Fibroblast of lung (primary cell): ENCODE results near the gene DLGAP4. TPM values are rescaled to one million over a fixed set of nuclear protein-coding genes. Genes with fewer than 3 reads are reported as not detected.

Source experiments
- DNase-seq, 2 donors: peaks; one replicate each; pipeline versions ENCODE4 v3.0.0 to v3.0.0-alpha.2; 2010; ENCODE audit warnings: low read depth in 2 of 2
- H2AFZ ChIP-seq: 2 replicates; pipeline ENCODE4 v1.5.1; 2012; ENCODE audit warnings: low read length, control low read depth, inconsistent platforms
- H3K27ac ChIP-seq: 2 replicates; pipeline ENCODE4 v1.5.1; 2011; ENCODE audit warnings: low read length, control low read depth; ENCODE audit not compliant: insufficient read depth
- H3K27me3 ChIP-seq: 2 replicates; pipeline ENCODE4 v1.5.1; 2011; ENCODE audit warnings: mild to moderate bottlenecking, low read length; ENCODE audit not compliant: control insufficient read depth, insufficient read depth
- H3K36me3 ChIP-seq: 2 replicates; pipeline ENCODE4 v1.5.1; 2011; ENCODE audit warnings: low read length; ENCODE audit not compliant: control insufficient read depth, insufficient read depth
- H3K4me1 ChIP-seq: 2 replicates; pipeline ENCODE4 v1.5.1; 2011; ENCODE audit warnings: low read length; ENCODE audit not compliant: control insufficient read depth, insufficient read depth; ENCODE audit errors: extremely low read depth
- H3K4me2 ChIP-seq: 2 replicates; pipeline ENCODE4 v1.5.1; 2011; ENCODE audit warnings: low read length, control low read depth; ENCODE audit not compliant: insufficient read depth; ENCODE audit errors: extremely low read depth
- H3K4me3 ChIP-seq, 4 experiments: fragments of 200-600 bp in 1 of 4; sonication (generic) in 1 of 4; replicated peaks in 1 of 4; 2 replicates each; pipeline ENCODE4 v1.5.1; 2011 to 2016; ENCODE audit warnings: low read length in 4 of 4, low read depth in 3 of 4, mild to moderate bottlenecking in 3 of 4, control low read depth in 2 of 4, inconsistent platforms in 1 of 4, mixed read lengths in 1 of 4; ENCODE audit not compliant: insufficient read depth in 1 of 4; ENCODE audit errors: control extremely low read depth in 1 of 4
- H3K79me2 ChIP-seq: 2 replicates; pipeline ENCODE4 v1.5.1; 2012; ENCODE audit warnings: mild to moderate bottlenecking, low read length, inconsistent platforms; ENCODE audit not compliant: control insufficient read depth, insufficient read depth
- H3K9ac ChIP-seq: 2 replicates; pipeline ENCODE4 v1.5.1; 2011; ENCODE audit warnings: mild to moderate bottlenecking, low read length, control low read depth; ENCODE audit not compliant: insufficient read depth
- H3K9me3 ChIP-seq: 2 replicates; pipeline ENCODE4 v1.5.1; 2012; ENCODE audit warnings: low read depth, low read length; ENCODE audit not compliant: control insufficient read depth, insufficient read depth
- H4K20me1 ChIP-seq: 2 replicates; pipeline ENCODE4 v1.5.1; 2011; ENCODE audit warnings: low read length; ENCODE audit not compliant: control insufficient read depth, insufficient read depth; ENCODE audit errors: extremely low read depth
- EZH2 ChIP-seq: IDR thresholded peaks from 2 replicates; pipeline ENCODE4 v1.5.1; 2012; ENCODE audit warnings: low read length, control low read depth, mild to moderate bottlenecking; ENCODE audit errors: missing control alignments
- polyA plus RNA-seq, 2 donors: library from polyadenylated mRNA; depleted of rRNA in 1 of 2; stranded (reverse) in 1 of 2; unstranded in 1 of 2; fragments of >200 nt; gene quantifications; 2 replicates each; pipeline ENCODE4 v1.2.1, GENCODE V29; 2011 to 2012; ENCODE audit warnings: missing spikeins in 1 of 2
- total RNA-seq: library from RNA; depleted of rRNA; stranded (reverse); fragments of >200 nt; gene quantifications from 2 replicates; pipeline ENCODE4 v1.2.1, GENCODE V29; 2014
- TF ChIP-seq, protein P1 (sequence below), 2 donors: IDR thresholded peaks in 1 of 2; conservative IDR thresholded peaks in 1 of 2; 1 replicate in 1 of 2; 2 replicates in 1 of 2; pipeline ENCODE4 v1.5.1; 2011 to 2012; ENCODE audit warnings: low read length in 2 of 2, control low read depth in 1 of 2, inconsistent platforms in 1 of 2, low read depth in 1 of 2, mild to moderate bottlenecking in 1 of 2

Gene DLGAP4
- total and polyA plus RNA-seq, 2 donors (not counting 1 experiment from before 2014, with no cell fraction given), result 25.9 to 26.9 TPM

DNA sequence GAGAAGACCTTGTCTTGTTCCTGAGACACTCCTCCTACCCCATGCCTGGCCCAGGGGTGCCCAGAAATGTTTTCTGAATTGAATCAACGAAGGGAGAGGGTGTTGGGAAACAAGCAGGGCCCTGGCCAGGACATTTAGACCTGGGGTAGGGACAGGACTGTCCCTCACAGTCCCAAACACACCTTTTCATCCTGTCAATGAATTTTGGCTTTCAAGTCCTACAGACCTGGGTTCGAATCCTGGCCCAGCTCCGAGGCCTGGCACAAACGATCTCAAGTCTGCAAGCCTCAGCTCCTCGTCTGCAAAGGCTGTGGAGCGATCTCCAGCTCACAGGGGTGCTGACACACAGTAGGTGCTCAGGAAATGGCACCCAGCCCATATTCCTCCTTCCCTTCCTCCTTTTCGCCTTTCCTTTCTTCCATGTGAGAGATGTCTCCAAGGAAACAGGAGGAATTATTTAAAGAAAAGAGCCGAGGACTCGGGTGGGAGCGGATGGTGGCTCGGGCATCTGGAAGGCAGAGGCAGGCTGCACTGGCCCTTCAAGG is 7.3 kb upstream of the DLGAP4 start:
- H2AFZ ChIP-seq, result no peak overlapping the region
- peaks cover 29% of the 10 kb centered on the region for H3K27me3 ChIP-seq
- H4K20me1 ChIP-seq, result no peaks in the 10 kb centered on the region
- no peak for DNase-seq
- no peak overlapping the region for H3K4me3 ChIP-seq
- no peaks in the 10 kb centered on the region for H3K79me2 ChIP-seq
- no peak overlapping the region for H3K27ac ChIP-seq
- H3K4me2 ChIP-seq, result no peak overlapping the region
- TF ChIP-seq, protein P1, sequence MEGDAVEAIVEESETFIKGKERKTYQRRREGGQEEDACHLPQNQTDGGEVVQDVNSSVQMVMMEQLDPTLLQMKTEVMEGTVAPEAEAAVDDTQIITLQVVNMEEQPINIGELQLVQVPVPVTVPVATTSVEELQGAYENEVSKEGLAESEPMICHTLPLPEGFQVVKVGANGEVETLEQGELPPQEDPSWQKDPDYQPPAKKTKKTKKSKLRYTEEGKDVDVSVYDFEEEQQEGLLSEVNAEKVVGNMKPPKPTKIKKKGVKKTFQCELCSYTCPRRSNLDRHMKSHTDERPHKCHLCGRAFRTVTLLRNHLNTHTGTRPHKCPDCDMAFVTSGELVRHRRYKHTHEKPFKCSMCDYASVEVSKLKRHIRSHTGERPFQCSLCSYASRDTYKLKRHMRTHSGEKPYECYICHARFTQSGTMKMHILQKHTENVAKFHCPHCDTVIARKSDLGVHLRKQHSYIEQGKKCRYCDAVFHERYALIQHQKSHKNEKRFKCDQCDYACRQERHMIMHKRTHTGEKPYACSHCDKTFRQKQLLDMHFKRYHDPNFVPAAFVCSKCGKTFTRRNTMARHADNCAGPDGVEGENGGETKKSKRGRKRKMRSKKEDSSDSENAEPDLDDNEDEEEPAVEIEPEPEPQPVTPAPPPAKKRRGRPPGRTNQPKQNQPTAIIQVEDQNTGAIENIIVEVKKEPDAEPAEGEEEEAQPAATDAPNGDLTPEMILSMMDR (conservative IDR thresholded peaks at IDR 0.05 in 1 of 2, IDR thresholded peaks at IDR 0.05 in 1 of 2; ENCODE audit: low read depth in 1 of 2, low read length in 2 of 2), result no peak
- TF ChIP-seq EZH2, result no peak
- H3K36me3 ChIP-seq, result no peaks in the 10 kb centered on the region
- H3K9ac ChIP-seq, result no peak overlapping the region
- H3K9me3 ChIP-seq, result no peaks in the 10 kb centered on the region
- no peaks in the 10 kb centered on the region for H3K4me1 ChIP-seq

DNA sequence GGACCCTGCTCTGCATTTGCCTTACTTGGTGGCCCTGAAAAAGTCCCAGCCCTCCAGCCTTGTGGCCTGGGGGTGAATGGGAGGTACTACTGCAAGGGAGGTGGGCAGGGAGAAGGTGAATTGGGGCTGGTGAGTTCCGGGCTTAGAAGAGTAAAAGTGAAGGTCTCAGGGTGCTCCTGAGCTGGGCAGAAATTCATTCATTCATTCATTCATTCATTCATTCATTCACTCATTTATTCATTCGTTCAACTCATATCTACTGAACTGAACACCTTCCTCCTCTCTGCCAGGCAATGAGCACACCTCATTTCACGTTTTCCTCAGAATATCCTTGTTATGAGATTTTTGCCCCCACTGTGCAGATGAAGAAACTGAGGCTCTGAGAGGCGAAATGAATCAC is 6.7 kb upstream of the DLGAP4 start:
- Histone ChIP-seq H3K9me3 (no peaks in the 10 kb centered on the region), H3K4me1 (no peaks in the 10 kb centered on the region), H3K4me3 (no peak overlapping the region), H4K20me1 (no peaks in the 10 kb centered on the region), H3K4me2 (no peak overlapping the region), H3K9ac (no peak overlapping the region), H2AFZ (no peak overlapping the region), H3K36me3 (no peaks in the 10 kb centered on the region), H3K27ac (no peak overlapping the region), H3K79me2 (no peaks in the 10 kb centered on the region), H3K27me3 (peaks cover 31% of the 10 kb centered on the region)
- no peak for DNase-seq
- TF ChIP-seq EZH2, result no peak
- TF ChIP-seq, protein P1 (conservative IDR thresholded peaks at IDR 0.05 in 1 of 2, IDR thresholded peaks at IDR 0.05 in 1 of 2; ENCODE audit: low read depth in 1 of 2, low read length in 2 of 2), result no peak

DNA sequence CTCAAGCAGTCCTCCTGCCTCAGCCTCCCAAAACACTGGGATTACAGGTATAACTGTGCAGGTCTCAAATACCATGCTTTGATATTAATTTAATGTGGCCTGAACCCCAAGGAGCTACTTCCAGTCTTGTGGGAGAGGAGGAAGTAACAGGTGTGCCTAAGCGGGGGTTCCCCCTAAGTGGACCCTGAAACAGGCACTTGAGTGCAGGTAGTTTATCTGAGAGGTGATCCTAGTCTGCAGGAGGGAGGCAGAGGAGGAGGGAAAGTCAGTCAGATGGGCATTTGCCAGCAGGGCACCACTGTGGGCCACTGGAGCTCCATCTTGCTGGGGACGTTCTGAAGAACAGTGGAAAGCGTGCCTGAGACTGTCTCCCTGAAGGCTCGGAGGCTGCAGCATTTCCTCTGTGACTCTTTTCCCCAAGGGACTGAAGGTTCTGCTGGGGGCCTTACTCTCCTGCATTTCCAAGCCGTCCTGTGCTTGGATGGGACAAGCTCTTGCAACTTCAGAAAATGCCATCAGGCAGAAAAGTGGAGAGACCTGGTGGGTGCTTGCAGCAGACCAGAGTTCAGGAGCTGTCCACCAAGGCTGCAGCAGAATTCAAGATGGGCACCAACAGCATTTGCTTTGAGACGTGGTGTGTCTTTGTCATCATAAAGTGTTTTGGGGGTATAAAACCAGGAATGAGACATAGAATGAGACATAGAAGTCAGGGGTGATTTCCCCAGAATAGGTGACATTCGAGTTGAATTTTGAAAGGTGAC is 4.6 kb upstream of the DLGAP4 start:
- Histone ChIP-seq H3K9ac (no peak overlapping the region), H3K27ac (no peak overlapping the region), H4K20me1 (no peaks in the 10 kb centered on the region), H3K4me1 (no peaks in the 10 kb centered on the region), H3K79me2 (no peaks in the 10 kb centered on the region), H3K4me3 (no peak overlapping the region), H2AFZ (no peak overlapping the region), H3K9me3 (no peaks in the 10 kb centered on the region), H3K4me2 (no peak overlapping the region), H3K36me3 (no peaks in the 10 kb centered on the region), H3K27me3 (peaks cover 44% of the 10 kb centered on the region)
- no peak for TF ChIP-seq EZH2
- TF ChIP-seq, protein P1 (conservative IDR thresholded peaks at IDR 0.05 in 1 of 2, IDR thresholded peaks at IDR 0.05 in 1 of 2; ENCODE audit: low read depth in 1 of 2, low read length in 2 of 2), result no peak
- DNase-seq, result no peak
